Measurements from ENCODE around the gene ELL3. TPM values are rescaled to one million over a fixed set of nuclear protein-coding genes. Genes with fewer than 3 reads are reported as not detected.
"Not testable (repeated sequence)": the region's sequence is repeated elsewhere in the genome, so short reads cannot be mapped to it uniquely, and the experiment has no call there.

The ELL3 gene
- total RNA-seq, 4 donors from 2014 or later, result 34.7 to 84.1 (median 73.2) TPM

GRCh38 chr15:43808960-43809678 lies 32.4 kb upstream of the ELL3 start:
- peak overlapping the region in 2 of 4 donors; percentile 68 for H3K27ac ChIP-seq
- H3K9me3 ChIP-seq, result no peaks in the 10 kb centered on the region
- TF ChIP-seq CTCF (IDR thresholded peaks at IDR 0.05) (no peak), POLR2A (IDR thresholded peaks at IDR 0.05) (no peak)
- DNase-seq, result peak in 2 of 3 donors; percentile 45 to 60
- H3K4me3 ChIP-seq, result no peak overlapping the region
- H3K27me3 ChIP-seq, result no peaks in the 10 kb centered on the region
- no peaks in the 10 kb centered on the region for H3K4me1 ChIP-seq
- H3K36me3 ChIP-seq, result peaks cover 0 to 100% (median 4%) of the 10 kb centered on the region in 3 donors

- Histone ChIP-seq H3K9me3 (no peaks in the 10 kb centered on the region), H3K36me3 (peaks cover 0 to 100% (median 4%) of the 10 kb centered on the region in 3 donors), H3K27ac (peak overlapping the region in 2 of 4 donors; percentile 5 to 68), H3K4me1 (no peaks in the 10 kb centered on the region), H3K27me3 (no peaks in the 10 kb centered on the region), H3K4me3 (no peak overlapping the region)
- TF ChIP-seq CTCF (IDR thresholded peaks at IDR 0.05), result no peak
- no peak for TF ChIP-seq POLR2A (IDR thresholded peaks at IDR 0.05)
- DNase-seq, result no peak
Measured at GRCh38 chr15:43808435-43808950, 31.7 kb upstream of the ELL3 start.

- not testable (repeated sequence) for DNase-seq, H3K9me3 ChIP-seq, H3K27me3 ChIP-seq, H3K4me3 ChIP-seq, H3K27ac ChIP-seq
- peaks cover 0 to 57% (median 0%) of the 10 kb centered on the region in 3 donors for H3K36me3 ChIP-seq
- H3K4me1 ChIP-seq, result peaks cover 0 to 33% (median 6%) of the 10 kb centered on the region in 4 donors
Measured at GRCh38 chr15:43802676-43803075, 25.9 kb upstream of the ELL3 start.

- Histone ChIP-seq H3K4me1 (peaks cover 0 to 41% (median 6%) of the 10 kb centered on the region in 4 donors), H3K9me3 (no peaks in the 10 kb centered on the region), H3K4me3 (peak within 1 kb of the TSS; percentile 59 to 82 (median 77)), H3K27ac (peak within 1 kb of the TSS; percentile 77 to 96 (median 83)), H3K36me3 (peaks cover 0 to 50% (median 0%) of the 10 kb centered on the region in 3 donors), H3K27me3 (no peaks in the 10 kb centered on the region)
- DNase-seq, result peak; percentile 93 to 97 (median 94)
- no peak for TF ChIP-seq CTCF (IDR thresholded peaks at IDR 0.05)
- TF ChIP-seq POLR2A (IDR thresholded peaks at IDR 0.05), result peak; percentile 44 to 63
Measured at GRCh38 chr15:43800286-43801141, 23.7 kb upstream of the ELL3 start, which contains the start of gene HYPK. Gene HYPK, plus strand, starts transcription at chr15:43800599. Its CDS starts 24 bp downstream, at chr15:43800623.

- H3K9me3 ChIP-seq, result no peaks in the 10 kb centered on the region
- TF ChIP-seq POLR2A (IDR thresholded peaks at IDR 0.05) (no peak), CTCF (IDR thresholded peaks at IDR 0.05) (no peak)
- H3K4me3 ChIP-seq, result peak within 1 kb of the TSS; percentile 59 to 82 (median 77)
- peaks cover 0 to 50% (median 0%) of the 10 kb centered on the region in 3 donors for H3K36me3 ChIP-seq
- no peaks in the 10 kb centered on the region for H3K27me3 ChIP-seq
- no peak for DNase-seq
- peaks cover 2 to 47% (median 6%) of the 10 kb centered on the region in 4 donors for H3K4me1 ChIP-seq
- H3K27ac ChIP-seq, result peak within 1 kb of the TSS; percentile 77 to 96 (median 83)
Measured at GRCh38 chr15:43799945-43800285, 23.1 kb upstream of the ELL3 start, which contains the start of gene SERINC4. Gene SERINC4, minus strand, starts transcription at chr15:43800220. Its CDS starts 234 bp downstream, at chr15:43799986.
